PC-9 (cell line): ENCODE measurements around the gene ADISSP. TPM values are rescaled to one million over a fixed set of nuclear protein-coding genes. Genes with fewer than 3 reads are reported as not detected.

ENCODE experiments used
- BruUV-seq: library from RNA; stranded (reverse); fragments of 400-500 nt; replicated peaks from 2 replicates; lab custom pipeline; 2021; lab: Mats Ljungman, UMichigan
- CTCF ChIA-PET: fragments of 300-600 bp; sonication (Branson Sonifier 250); formaldehyde crosslinking; loops from one replicate; lab custom pipeline; 2022; ENCODE audit warnings: antibody characterized with exemption; lab: Charles Lee
- POLR2A ChIA-PET: fragments of 300-600 bp; sonication (Branson Sonifier 250); formaldehyde crosslinking; loops from one replicate; lab custom pipeline; 2022; ENCODE audit warnings: antibody characterized with exemption; ENCODE audit not compliant: unreplicated experiment; lab: Charles Lee
- DNase-seq, 2 experiments: peaks; one replicate each; pipeline versions ENCODE4 v3.0.0 to v3.0.0-alpha.2; 2015 to 2022; ENCODE audit warnings: mixed read lengths in 1 of 2
- H2AFZ ChIP-seq: fragments of 200-600 bp; sonication (generic); 2 replicates; pipeline ENCODE4 v1.8.1; 2017; ENCODE audit warnings: antibody characterized with exemption
- H3F3A ChIP-seq: fragments of 200-600 bp; sonication (generic); 2 replicates; pipeline ENCODE4 v1.8.1; 2017; ENCODE audit warnings: antibody characterized with exemption, mild to moderate bottlenecking, low read depth; ENCODE audit not compliant: insufficient read depth
- H3K27ac ChIP-seq: fragments of 200-600 bp; sonication (generic); 2 replicates; pipeline ENCODE4 v1.6.1; 2016; ENCODE audit warnings: mixed run types
- H3K27me3 ChIP-seq: fragments of 200-600 bp; sonication (generic); 2 replicates; pipeline ENCODE4 v1.6.1; 2016; ENCODE audit warnings: low read depth, mixed run types; ENCODE audit not compliant: insufficient read depth
- H3K36me3 ChIP-seq: fragments of 200-600 bp; sonication (generic); 2 replicates; pipeline ENCODE4 v1.6.1; 2016; ENCODE audit warnings: low read depth, mixed run types
- H3K4me1 ChIP-seq: fragments of 200-600 bp; sonication (generic); replicated peaks from 2 replicates; pipeline ENCODE4 v1.6.1; 2016; ENCODE audit warnings: mixed run types; ENCODE audit not compliant: insufficient read depth
- H3K4me2 ChIP-seq: fragments of 200-600 bp; sonication (generic); 2 replicates; pipeline ENCODE4 v1.6.1; 2017; ENCODE audit warnings: mixed run types
- H3K4me3 ChIP-seq: fragments of 200-600 bp; sonication (generic); 2 replicates; pipeline ENCODE4 v1.6.1; 2016; ENCODE audit warnings: mixed run types
- H3K79me2 ChIP-seq: fragments of 200-600 bp; sonication (generic); 2 replicates; pipeline ENCODE4 v1.6.1; 2017; ENCODE audit warnings: low read depth, mixed run types
- H3K9me2 ChIP-seq: fragments of 200-600 bp; sonication (generic); 2 replicates; pipeline ENCODE4 v1.8.1; 2017; ENCODE audit warnings: mild to moderate bottlenecking; ENCODE audit not compliant: insufficient read depth
- H3K9me3 ChIP-seq: fragments of 200-600 bp; sonication (generic); 2 replicates; pipeline ENCODE4 v1.8.1; 2016; ENCODE audit warnings: low read depth; ENCODE audit not compliant: insufficient read depth
- H4K20me1 ChIP-seq: fragments of 200-600 bp; sonication (generic); 2 replicates; pipeline ENCODE4 v1.8.1; 2017; ENCODE audit not compliant: insufficient read depth
- CTCF ChIP-seq: fragments of 200-600 bp; sonication (generic); conservative IDR thresholded peaks from 2 replicates; pipeline ENCODE4 v1.6.1; 2017; ENCODE audit warnings: mixed run types, antibody characterized with exemption, mild to moderate bottlenecking, moderate library complexity
- EZH2 ChIP-seq: fragments of 200-600 bp; sonication (generic); IDR thresholded peaks from 2 replicates; pipeline ENCODE4 v1.8.0; 2017; ENCODE audit warnings: antibody characterized with exemption, low read depth
- intact Hi-C: fragments of 100-400 bp; cut with micrococcal nuclease; formaldehyde crosslinking; loops from one replicate; pipeline ENCODE4 v1.10.0; 2022; ENCODE audit not compliant: unreplicated experiment
- total RNA-seq: library from RNA; stranded (reverse); gene quantifications from 2 replicates; pipeline ENCODE4 v1.2.3, GENCODE V29; 2021

The ADISSP gene
- total RNA-seq, 1 experiment from 2014 or later, result 86.9 TPM

GRCh38 chr20:3812259-3812681, 44.7 kb upstream of the ADISSP start:
- H4K20me1 ChIP-seq, result no peaks in the 10 kb centered on the region
- intact Hi-C loops, result no loop called here
- BruUV-seq, result no TSS peak
- no peaks in the 10 kb centered on the region for H3K9me3 ChIP-seq
- H3K9me2 ChIP-seq, result no peaks in the 10 kb centered on the region
- H3K4me1 ChIP-seq, result peaks cover 48% of the 10 kb centered on the region
- no peak for DNase-seq
- ChIA-PET POLR2A (interaction anchor here (0.6 to 0.7 kb wide), 2 partner anchors 31 to 34 kb away, joined by 3 to 4 read pairs; no protein-coding TSS in a partner anchor), CTCF (interaction anchor here (0.6 kb wide), 1 partner anchor 354 kb away, joined by 3 read pairs; no protein-coding TSS in a partner anchor)
- H3K4me3 ChIP-seq, result no peak overlapping the region
- no peaks in the 10 kb centered on the region for H3K27me3 ChIP-seq
- TF ChIP-seq CTCF (no peak), EZH2 (no peak)
- H3K27ac ChIP-seq, result peak overlapping the region; percentile 83
- peak overlapping the region; percentile 1 for H3K4me2 ChIP-seq
- 0 out of 2 replicates have a peak, but pooled peaks cover 7% of the 10 kb centered on the region for H3K79me2 ChIP-seq
- no peaks in the 10 kb centered on the region for H3K36me3 ChIP-seq
- no peak overlapping the region for H2AFZ ChIP-seq
- H3F3A ChIP-seq, result peaks cover 47% of the 10 kb centered on the region

- TF ChIP-seq CTCF (no peak), EZH2 (no peak)
- H3K36me3 ChIP-seq, result no peaks in the 10 kb centered on the region
- ChIA-PET POLR2A (interaction anchor here (0.7 kb wide), 1 partner anchor 33 kb away, joined by 4 read pairs; no protein-coding TSS in a partner anchor), CTCF (interaction anchor here (0.6 to 0.7 kb wide), 2 partner anchors 254 to 355 kb away, joined by 3 to 6 read pairs; no protein-coding TSS in a partner anchor)
- H4K20me1 ChIP-seq, result no peaks in the 10 kb centered on the region
- H3F3A ChIP-seq, result peaks cover 53% of the 10 kb centered on the region
- H3K9me2 ChIP-seq, result no peaks in the 10 kb centered on the region
- H3K4me1 ChIP-seq, result peaks cover 54% of the 10 kb centered on the region
- intact Hi-C loops, result loop anchor here (1.0 kb wide), 1 partner anchor 14 kb away; no protein-coding TSS in a partner anchor
- H3K79me2 ChIP-seq, result 0 out of 2 replicates have a peak, but pooled peaks cover 7% of the 10 kb centered on the region
- no TSS peak for BruUV-seq
- no peaks in the 10 kb centered on the region for H3K9me3 ChIP-seq
- peak overlapping the region; percentile 50 for H3K4me3 ChIP-seq
- H3K27ac ChIP-seq, result peak overlapping the region; percentile 83
- peak; percentile 92 to 100 for DNase-seq
- H3K27me3 ChIP-seq, result no peaks in the 10 kb centered on the region
- H2AFZ ChIP-seq, result no peak overlapping the region
- peak overlapping the region; percentile 78 for H3K4me2 ChIP-seq
Measured at GRCh38 chr20:3811467-3812258, 44.1 kb upstream of the ADISSP start.

GRCh38 chr20:3808544-3808943, 41.0 kb upstream of the ADISSP start:
- no TSS peak for BruUV-seq

More at GRCh38 chr20:3808544-3808943, 41.0 kb upstream of the ADISSP start:
- Histone ChIP-seq H2AFZ (no peak overlapping the region), H3K9me2 (no peaks in the 10 kb centered on the region), H3K4me1 (peaks cover 69% of the 10 kb centered on the region), H3K9me3 (no peaks in the 10 kb centered on the region), H3K27ac (peak overlapping the region; percentile 88), H3K36me3 (no peaks in the 10 kb centered on the region), H3K27me3 (no peaks in the 10 kb centered on the region), H4K20me1 (no peaks in the 10 kb centered on the region), H3K79me2 (0 out of 2 replicates have a peak, but pooled peaks cover 7% of the 10 kb centered on the region), H3K4me2 (peak overlapping the region; percentile 63), H3K4me3 (no peak overlapping the region), H3F3A (peaks cover 63% of the 10 kb centered on the region)
- no peak for DNase-seq
- TF ChIP-seq CTCF (no peak), EZH2 (no peak)
- intact Hi-C loops, result no loop called here
- ChIA-PET POLR2A (interaction anchor here (0.6 kb wide), 3 partner anchors 12 to 199 kb away, joined by 3 to 42 read pairs (median 4); no protein-coding TSS in a partner anchor), CTCF (interaction anchor here (0.6 to 1.0 kb wide), 2 partner anchors 9 to 492 kb away, joined by 5 to 6 read pairs; no protein-coding TSS in a partner anchor)
